GM12878 (cell line): ENCODE results near the gene ZNF613. TPM values are rescaled to one million over a fixed set of nuclear protein-coding genes. Genes with fewer than 3 reads are reported as not detected.
A peak's percentile ranks its signal among the peaks of the same experiment; 100 is the strongest.

Experiments
- BCL3 ChIP-seq: IDR thresholded peaks from 2 replicates; pipeline ENCODE4 v1.6.1; 2011; ENCODE audit warnings: borderline replicate concordance, low read depth, mild to moderate bottlenecking, moderate library complexity, low read length; ENCODE audit not compliant: insufficient read depth, poor library complexity, severe bottlenecking
- MTA2 ChIP-seq: fragments of 450-650 bp; IDR thresholded peaks from 2 replicates; pipeline ENCODE4 v1.6.1; 2016; ENCODE audit warnings: low read depth, mild to moderate bottlenecking, moderate library complexity
- PML ChIP-seq: IDR thresholded peaks from 2 replicates; pipeline ENCODE4 v1.6.1; 2012; ENCODE audit warnings: low read length, inconsistent platforms
- POU2F2 ChIP-seq: IDR thresholded peaks from 3 replicates; pipeline ENCODE4 v1.6.1; 2011; ENCODE audit warnings: low read depth, mild to moderate bottlenecking, low read length, borderline replicate concordance
- RCOR1 ChIP-seq: conservative IDR thresholded peaks from 2 replicates; pipeline ENCODE4 v1.6.1; 2012; ENCODE audit warnings: low read depth, low read length, improper control_type of control experiment
- TCF12 ChIP-seq: IDR thresholded peaks from 2 replicates; pipeline ENCODE4 v1.6.1; 2011; ENCODE audit warnings: low read depth, mild to moderate bottlenecking, low read length
- YY1 ChIP-seq: IDR thresholded peaks from 2 replicates; pipeline ENCODE4 v1.6.1; 2011; ENCODE audit warnings: low read depth, mild to moderate bottlenecking, low read length
- polyA plus RNA-seq, 11 experiments: library from polyadenylated mRNA; depleted of rRNA in 4 of 11; unstranded in 6 of 11; stranded (reverse) in 5 of 11; fragments of >200 nt; fragmentation: Nextera tagmentation in 4 of 11; fragmentation: Illumina TruSeq in 1 of 11; extraction: Ambion mirVana in 4 of 11; extraction: Trizol in 1 of 11; gene quantifications; 1 replicate in 1 of 11; 2 replicates in 10 of 11; pipeline versions ENCODE4 v1.2.1 to v1.2.3, GENCODE V29; 2011 to 2016; ENCODE audit warnings: inconsistent platforms in 2 of 11, missing spikeins in 2 of 11, low read depth in 1 of 11
- total RNA-seq, 4 experiments: library from RNA; depleted of rRNA in 3 of 4; stranded (reverse); fragments of >200 nt in 3 of 4; fragmentation: Illumina TruSeq in 1 of 4; extraction: Trizol in 1 of 4; gene quantifications; 2 replicates each; pipeline versions ENCODE4 v1.2.1 to v1.2.3, GENCODE V29; 2013 to 2021
- TF ChIP-seq, protein P1 (sequence below): fragments of 450-650 bp; formaldehyde crosslinking; IDR thresholded peaks from 2 replicates; pipeline ENCODE4 v1.4.0; 2022; ENCODE audit warnings: mild to moderate bottlenecking, moderate library complexity
- TF ChIP-seq, protein P2 (sequence below): fragments of 450-650 bp; formaldehyde crosslinking; IDR thresholded peaks from 2 replicates; pipeline ENCODE4 v1.4.0; 2020; ENCODE audit warnings: mild to moderate bottlenecking, moderate library complexity

Gene ZNF613
- total and polyA plus RNA-seq, 10 of the 15 experiments (the other 5 are each of a cell fraction or from before 2014, with no cell fraction given): 3.3 to 7.8 (median 5.0) TPM

DNA sequence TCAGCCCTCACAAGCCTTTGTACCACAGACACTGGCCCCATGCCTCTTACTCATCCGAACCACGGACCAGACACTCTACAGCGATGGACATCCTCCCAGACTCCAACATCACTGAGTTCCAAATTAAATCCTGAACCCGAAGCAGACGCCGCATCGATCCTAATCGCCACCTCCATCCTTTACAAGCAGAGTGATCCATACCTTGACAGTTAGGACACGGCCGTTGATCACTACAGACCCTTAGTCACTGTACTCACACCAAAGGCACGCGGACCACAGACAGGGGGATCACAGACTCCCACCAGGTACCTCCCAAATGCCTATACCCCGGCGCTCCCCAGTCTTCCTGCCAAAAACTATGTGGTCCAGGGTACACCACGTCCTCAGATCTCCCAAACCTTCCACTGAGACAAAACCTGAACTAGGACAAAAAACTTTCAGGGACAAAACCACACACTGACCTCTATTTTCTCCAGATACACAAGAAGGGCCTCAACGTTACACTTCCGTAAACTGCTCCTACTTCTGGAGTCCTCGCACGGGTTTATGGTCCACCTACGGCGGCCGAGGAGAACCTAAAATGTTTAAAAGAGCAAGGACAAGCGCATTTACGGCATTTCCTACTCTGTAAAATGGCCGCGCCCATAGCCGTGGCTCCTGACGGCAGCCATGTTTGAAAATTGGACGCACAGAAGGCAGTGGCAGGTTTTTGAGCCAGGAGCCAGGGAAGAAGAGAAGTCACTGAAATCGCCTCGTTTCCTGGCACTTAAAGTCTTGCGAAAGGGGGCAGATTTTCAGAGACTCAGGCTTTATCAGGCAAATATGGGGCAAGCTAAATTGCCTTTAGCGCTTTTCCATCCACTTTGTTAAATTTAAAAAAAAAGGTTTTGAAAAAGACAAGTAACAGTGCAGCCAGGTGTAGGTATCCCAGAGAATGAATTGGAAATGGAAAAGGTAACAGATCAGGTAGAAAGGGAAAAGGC is 59.3 kb downstream of the ZNF613 start, which contains the start of gene ZNF350 (continued):
- TF ChIP-seq BCL3 (no peak), MTA2 (no peak), POU2F2 (peak; percentile 37; the same call in 1 of the 3 replicates), TCF12 (no peak), PML (peak; percentile 83), YY1 (peak; percentile 100), RCOR1 (peak; percentile 99)
- TF ChIP-seq, protein P1, sequence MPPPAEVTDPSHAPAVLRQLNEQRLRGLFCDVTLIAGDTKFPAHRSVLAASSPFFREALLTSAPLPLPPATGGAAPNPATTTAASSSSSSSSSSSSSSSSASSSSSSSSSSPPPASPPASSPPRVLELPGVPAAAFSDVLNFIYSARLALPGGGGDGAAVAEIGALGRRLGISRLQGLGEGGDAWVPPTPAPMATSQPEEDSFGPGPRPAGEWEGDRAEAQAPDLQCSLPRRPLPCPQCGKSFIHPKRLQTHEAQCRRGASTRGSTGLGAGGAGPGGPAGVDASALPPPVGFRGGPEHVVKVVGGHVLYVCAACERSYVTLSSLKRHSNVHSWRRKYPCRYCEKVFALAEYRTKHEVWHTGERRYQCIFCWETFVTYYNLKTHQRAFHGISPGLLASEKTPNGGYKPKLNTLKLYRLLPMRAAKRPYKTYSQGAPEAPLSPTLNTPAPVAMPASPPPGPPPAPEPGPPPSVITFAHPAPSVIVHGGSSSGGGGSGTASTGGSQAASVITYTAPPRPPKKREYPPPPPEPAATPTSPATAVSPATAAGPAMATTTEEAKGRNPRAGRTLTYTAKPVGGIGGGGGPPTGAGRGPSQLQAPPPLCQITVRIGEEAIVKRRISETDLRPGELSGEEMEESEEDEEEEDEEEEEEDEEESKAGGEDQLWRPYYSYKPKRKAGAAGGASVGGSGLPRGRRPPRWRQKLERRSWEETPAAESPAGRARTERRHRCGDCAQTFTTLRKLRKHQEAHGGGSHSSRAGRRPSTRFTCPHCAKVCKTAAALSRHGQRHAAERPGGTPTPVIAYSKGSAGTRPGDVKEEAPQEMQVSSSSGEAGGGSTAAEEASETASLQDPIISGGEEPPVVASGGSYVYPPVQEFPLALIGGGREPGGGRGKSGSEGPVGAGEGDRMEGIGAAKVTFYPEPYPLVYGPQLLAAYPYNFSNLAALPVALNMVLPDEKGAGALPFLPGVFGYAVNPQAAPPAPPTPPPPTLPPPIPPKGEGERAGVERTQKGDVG: no peak
- TF ChIP-seq, protein P2, sequence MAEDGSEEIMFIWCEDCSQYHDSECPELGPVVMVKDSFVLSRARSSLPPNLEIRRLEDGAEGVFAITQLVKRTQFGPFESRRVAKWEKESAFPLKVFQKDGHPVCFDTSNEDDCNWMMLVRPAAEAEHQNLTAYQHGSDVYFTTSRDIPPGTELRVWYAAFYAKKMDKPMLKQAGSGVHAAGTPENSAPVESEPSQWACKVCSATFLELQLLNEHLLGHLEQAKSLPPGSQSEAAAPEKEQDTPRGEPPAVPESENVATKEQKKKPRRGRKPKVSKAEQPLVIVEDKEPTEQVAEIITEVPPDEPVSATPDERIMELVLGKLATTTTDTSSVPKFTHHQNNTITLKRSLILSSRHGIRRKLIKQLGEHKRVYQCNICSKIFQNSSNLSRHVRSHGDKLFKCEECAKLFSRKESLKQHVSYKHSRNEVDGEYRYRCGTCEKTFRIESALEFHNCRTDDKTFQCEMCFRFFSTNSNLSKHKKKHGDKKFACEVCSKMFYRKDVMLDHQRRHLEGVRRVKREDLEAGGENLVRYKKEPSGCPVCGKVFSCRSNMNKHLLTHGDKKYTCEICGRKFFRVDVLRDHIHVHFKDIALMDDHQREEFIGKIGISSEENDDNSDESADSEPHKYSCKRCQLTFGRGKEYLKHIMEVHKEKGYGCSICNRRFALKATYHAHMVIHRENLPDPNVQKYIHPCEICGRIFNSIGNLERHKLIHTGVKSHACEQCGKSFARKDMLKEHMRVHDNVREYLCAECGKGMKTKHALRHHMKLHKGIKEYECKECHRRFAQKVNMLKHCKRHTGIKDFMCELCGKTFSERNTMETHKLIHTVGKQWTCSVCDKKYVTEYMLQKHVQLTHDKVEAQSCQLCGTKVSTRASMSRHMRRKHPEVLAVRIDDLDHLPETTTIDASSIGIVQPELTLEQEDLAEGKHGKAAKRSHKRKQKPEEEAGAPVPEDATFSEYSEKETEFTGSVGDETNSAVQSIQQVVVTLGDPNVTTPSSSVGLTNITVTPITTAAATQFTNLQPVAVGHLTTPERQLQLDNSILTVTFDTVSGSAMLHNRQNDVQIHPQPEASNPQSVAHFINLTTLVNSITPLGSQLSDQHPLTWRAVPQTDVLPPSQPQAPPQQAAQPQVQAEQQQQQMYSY: no peak
